HepG2 (cell line): ENCODE measurements around the gene HLA-DMB. TPM values are rescaled to one million over a fixed set of nuclear protein-coding genes. Genes with fewer than 3 reads are reported as not detected.
A peak's percentile ranks its signal among the peaks of the same experiment; 100 is the strongest.

Source experiments
- ATAC-seq: fragments of 200-7000 bp; cut with Tn5 transposase; 3 replicates; pipeline ENCODE4 v1.9.1; 2020; ENCODE audit warnings: mild to moderate bottlenecking, moderate library complexity
- BruUV-seq: library from RNA; stranded (reverse); fragments of 400-500 nt; replicated peaks from 2 replicates; lab custom pipeline; 2021; lab: Mats Ljungman, UMichigan
- CTCF ChIA-PET: fragments of 300-600 bp; formaldehyde crosslinking; extraction: SDS; loops from one replicate; lab custom pipeline; 2021; ENCODE audit warnings: low total read pairs, inconsistent platforms, low intra/inter-chr PET ratio; lab: Yijun Ruan, JAX
- POLR2A ChIA-PET: fragments of 350-600 bp; sonication (Branson Sonifier 250); formaldehyde crosslinking; loops from one replicate; lab custom pipeline; 2020; ENCODE audit warnings: antibody characterized with exemption, inconsistent platforms; lab: Yijun Ruan, JAX
- DNase-seq: peaks from one replicate; pipeline ENCODE4 v3.0.0-alpha.2; 2015; ENCODE audit warnings: low spot score
- FAIRE-seq: peaks from 3 replicates; lab custom pipeline; 2011; peaks lifted over from hg19 to GRCh38; lab: Jason Lieb, UNC
- H2AFZ ChIP-seq: one replicate; pipeline ENCODE4 v1.6.1; 2011; ENCODE audit warnings: low read length, inconsistent platforms
- H3K27ac ChIP-seq: fragments of 300-600 bp; 3 replicates; pipeline ENCODE4 v1.8.0; 2011; ENCODE audit warnings: mixed run types, mild to moderate bottlenecking, mixed read lengths, low read length, inconsistent platforms; ENCODE audit not compliant: insufficient read depth; ENCODE audit errors: extremely low read length
- H3K27me3 ChIP-seq, 2 experiments: fragments of 200-600 bp in 1 of 2; 2 replicates in 1 of 2; 3 replicates in 1 of 2; pipeline versions ENCODE4 v1.6.0 to v1.8.0; 2011; ENCODE audit warnings: low read length in 2 of 2, mild to moderate bottlenecking in 2 of 2, moderate library complexity in 2 of 2, inconsistent platforms in 1 of 2; ENCODE audit not compliant: insufficient read depth in 2 of 2, control insufficient read depth in 1 of 2
- H3K36me3 ChIP-seq, 2 experiments: fragments of 200-600 bp in 1 of 2; replicated peaks in 1 of 2; 2 replicates in 1 of 2; 3 replicates in 1 of 2; pipeline versions ENCODE4 v1.5.1 to v1.8.0; 2011; ENCODE audit warnings: low read length in 2 of 2, inconsistent platforms in 1 of 2; ENCODE audit not compliant: insufficient read depth in 2 of 2, control insufficient read depth in 1 of 2
- H3K4me1 ChIP-seq: 2 replicates; pipeline ENCODE4 v1.5.1; 2012; ENCODE audit warnings: low read length, inconsistent platforms; ENCODE audit not compliant: insufficient read depth
- H3K4me2 ChIP-seq: 2 replicates; pipeline ENCODE4 v1.6.0; 2011; ENCODE audit warnings: low read depth, low read length, inconsistent platforms
- H3K4me3 ChIP-seq, 3 experiments: fragments of 200-600 bp in 1 of 3; sonication (generic), shearing (Covaris generic) in 1 of 3; replicated peaks in 1 of 3; 2 replicates each; pipeline ENCODE4 v1.5.1; 2011 to 2016; ENCODE audit warnings: low read length in 3 of 3, inconsistent platforms in 2 of 3, low read depth in 2 of 3, mild to moderate bottlenecking in 2 of 3, control low read depth in 1 of 3, mixed read lengths in 1 of 3; ENCODE audit not compliant: insufficient read depth in 1 of 3
- H3K79me2 ChIP-seq: one replicate; pipeline ENCODE4 v1.6.1; 2011; ENCODE audit warnings: low read length, inconsistent platforms; ENCODE audit not compliant: insufficient read depth
- H3K9ac ChIP-seq: 2 replicates; pipeline ENCODE4 v1.6.0; 2011; ENCODE audit warnings: mild to moderate bottlenecking, low read depth, low read length, inconsistent platforms; ENCODE audit not compliant: insufficient read depth
- H3K9me3 ChIP-seq: 2 replicates; pipeline ENCODE4 v1.5.1; 2012; ENCODE audit warnings: mild to moderate bottlenecking, low read length
- H4K20me1 ChIP-seq: 2 replicates; pipeline ENCODE4 v1.6.0; 2011; ENCODE audit warnings: inconsistent platforms, mild to moderate bottlenecking, low read length, moderate library complexity; ENCODE audit not compliant: insufficient read depth
- ELF3 ChIP-seq: IDR thresholded peaks from 2 replicates; pipeline ENCODE4 v1.6.1; 2016; ENCODE audit warnings: missing genetic modification reagents, missing compliant biosample characterization
- KAT8 ChIP-seq: IDR thresholded peaks from 2 replicates; pipeline ENCODE4 v1.6.1; 2016; ENCODE audit warnings: missing genetic modification reagents, missing compliant biosample characterization
- NFE2L1 ChIP-seq: sonication (generic); formaldehyde crosslinking; IDR thresholded peaks from 2 replicates; pipeline ENCODE4 v1.4.0; 2020; ENCODE audit warnings: missing genetic modification reagents, mild to moderate bottlenecking, borderline replicate concordance
- ZBTB7B ChIP-seq: sonication (generic); formaldehyde crosslinking; IDR thresholded peaks from 2 replicates; pipeline ENCODE4 v1.4.0; 2020; ENCODE audit warnings: missing genetic modification reagents
- ZNF205 ChIP-seq: IDR thresholded peaks from 2 replicates; pipeline ENCODE4 v1.6.1; 2018; ENCODE audit warnings: missing biosample characterization, missing genetic modification reagents
- ZNF883 ChIP-seq: sonication (generic); formaldehyde crosslinking; IDR thresholded peaks from 2 replicates; pipeline ENCODE4 v1.5.1; 2020; ENCODE audit warnings: mild to moderate bottlenecking, missing genetic modification reagents; ENCODE audit errors: not compliant biosample characterization
- WGBS: methylation state at CpG from one replicate; pipeline ENCODE4 v1.1.6; 2017; ENCODE audit warnings: low lambda C conversion rate; 5-methylcytosine and 5-hydroxymethylcytosine counted together
- in situ Hi-C: cut with HindIII; loops from 2 replicates; pipeline ENCODE4 v1.10.0; 2017; ENCODE audit warnings: low pct_unique_long_range_greater_than_20kb; ENCODE audit not compliant: extremely low pct_ligation_motif_present
- intact Hi-C: fragments of 100-400 bp; cut with micrococcal nuclease; formaldehyde crosslinking; loops from one replicate; pipeline ENCODE4 v1.10.0; 2022; ENCODE audit not compliant: unreplicated experiment
- polyA plus RNA-seq, 8 experiments: library from polyadenylated mRNA; depleted of rRNA in 3 of 8; stranded (reverse) in 7 of 8; unstranded in 1 of 8; fragments of >200 nt; fragmentation: Illumina TruSeq in 4 of 8; extraction: Trizol in 4 of 8; gene quantifications; 2 replicates each; pipeline versions ENCODE4 v1.2.1 to v1.2.3, GENCODE V29; 2011 to 2016; ENCODE audit warnings: low read depth in 4 of 8, missing spikeins in 1 of 8, mixed read lengths in 1 of 8; ENCODE audit not compliant: insufficient read depth in 1 of 8
- total RNA-seq, 5 experiments: library from RNA; depleted of rRNA; stranded (reverse); fragments of >200 nt; fragmentation: Illumina TruSeq; extraction: Trizol; gene quantifications; 2 replicates each; pipeline ENCODE4 v1.2.3, GENCODE V29; 2016; ENCODE audit warnings: low read depth in 1 of 5
- TF ChIP-seq, protein P1 (sequence below): fragments of 450-650 bp; IDR thresholded peaks from 2 replicates; pipeline ENCODE4 v1.6.1; 2016

The HLA-DMB gene
- total and polyA plus RNA-seq, 2 of the 13 experiments (the other 11 are each of a cell fraction or from before 2014, with no cell fraction given): not detected

DNA sequence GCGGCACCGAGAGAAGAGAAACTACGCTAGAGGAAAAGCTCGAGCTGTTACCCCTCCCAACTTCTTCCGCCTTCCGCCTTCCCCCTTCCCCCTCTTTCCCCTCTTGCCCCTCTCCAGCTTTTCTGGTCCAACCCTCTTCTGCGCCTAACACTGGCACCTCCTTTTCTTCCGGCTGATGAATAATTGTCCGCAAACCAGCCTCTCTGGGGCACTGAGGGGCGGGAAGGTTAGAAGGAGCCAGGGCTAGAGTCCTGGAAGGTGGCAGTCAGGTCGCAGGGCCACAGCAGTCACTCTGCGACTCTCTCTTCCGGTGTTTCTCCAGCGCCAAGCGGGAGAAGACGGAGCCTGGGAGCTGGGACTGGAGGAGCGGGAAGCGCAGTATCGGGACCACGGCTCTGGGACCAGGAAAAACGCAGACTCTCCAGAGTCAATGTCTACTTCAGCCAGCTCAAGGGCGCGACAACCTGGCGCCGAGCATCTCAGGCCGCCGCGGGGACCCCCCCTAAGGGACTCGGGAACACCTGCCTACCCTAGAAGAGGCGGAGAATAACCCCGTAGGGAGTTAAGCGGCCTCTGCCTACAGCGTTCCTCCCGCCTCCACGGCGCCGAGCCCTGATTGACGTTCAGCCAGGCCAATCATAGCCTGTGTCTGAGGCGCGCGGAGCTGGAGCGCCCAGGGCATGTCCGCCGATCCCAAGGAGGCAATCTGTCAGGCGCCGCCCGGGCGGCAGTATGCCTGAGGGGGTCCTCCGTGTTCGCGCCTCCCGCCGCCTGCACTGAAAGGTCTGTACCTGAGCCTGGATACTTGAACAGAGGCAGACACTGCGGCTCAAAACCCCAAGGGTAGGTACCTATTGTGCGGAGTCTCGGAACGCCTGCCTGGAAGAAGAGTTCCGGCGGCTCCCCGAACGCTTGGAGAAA lies 46.5 kb downstream of the HLA-DMB start (continued):
- TF ChIP-seq ZNF883 (CRISPR knock-in tag) (peak; percentile 97), ZNF205 (peak; percentile 81)

DNA sequence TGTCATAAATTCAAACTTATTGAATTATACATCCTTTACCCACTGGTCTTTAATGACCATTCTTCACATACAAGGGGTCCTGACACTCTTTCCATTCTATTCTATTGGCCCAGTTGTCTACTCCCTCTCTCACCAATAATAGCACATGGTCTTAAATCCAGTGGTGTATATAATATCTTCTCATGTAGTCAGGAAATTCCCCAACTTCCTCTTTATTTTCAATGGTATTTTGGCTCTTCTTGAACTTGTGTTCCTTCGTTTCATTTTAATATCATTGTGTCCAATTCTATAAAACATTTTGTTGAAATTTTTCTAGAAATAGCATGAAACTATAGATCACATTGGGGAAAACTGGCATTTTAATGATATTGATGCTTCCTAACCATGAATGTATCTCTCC lies 50.0 kb downstream of the HLA-DMB start:
- ATAC-seq (no peak), DNase-seq (no peak), FAIRE-seq (no peak)
- Histone ChIP-seq H3K9ac (no peak overlapping the region), H3K79me2 (peaks cover 2% of the 10 kb centered on the region), H2AFZ (no peak overlapping the region), H3K9me3 (no peaks in the 10 kb centered on the region), H3K4me2 (no peak overlapping the region), H3K4me3 (no peak overlapping the region), H3K27me3 (peaks cover 0 to 20% of the 10 kb centered on the region in 2 experiments; a peak in 2 of 5 replicates), H4K20me1 (no peaks in the 10 kb centered on the region), H3K27ac (no peak overlapping the region), H3K4me1 (peaks cover 20% of the 10 kb centered on the region), H3K36me3 (no peaks in the 10 kb centered on the region)
- in situ Hi-C loops (loop anchor here (5.0 kb wide), 1 partner anchor 86 kb away; no protein-coding TSS in a partner anchor), intact Hi-C loops (loop anchor here (5.0 kb wide), 1 partner anchor 41 kb away; no protein-coding TSS in a partner anchor)
- 23% methylated on average over 1 of the region's 1 CpG for WGBS
- BruUV-seq: no TSS peak
- TF ChIP-seq, protein P1, sequence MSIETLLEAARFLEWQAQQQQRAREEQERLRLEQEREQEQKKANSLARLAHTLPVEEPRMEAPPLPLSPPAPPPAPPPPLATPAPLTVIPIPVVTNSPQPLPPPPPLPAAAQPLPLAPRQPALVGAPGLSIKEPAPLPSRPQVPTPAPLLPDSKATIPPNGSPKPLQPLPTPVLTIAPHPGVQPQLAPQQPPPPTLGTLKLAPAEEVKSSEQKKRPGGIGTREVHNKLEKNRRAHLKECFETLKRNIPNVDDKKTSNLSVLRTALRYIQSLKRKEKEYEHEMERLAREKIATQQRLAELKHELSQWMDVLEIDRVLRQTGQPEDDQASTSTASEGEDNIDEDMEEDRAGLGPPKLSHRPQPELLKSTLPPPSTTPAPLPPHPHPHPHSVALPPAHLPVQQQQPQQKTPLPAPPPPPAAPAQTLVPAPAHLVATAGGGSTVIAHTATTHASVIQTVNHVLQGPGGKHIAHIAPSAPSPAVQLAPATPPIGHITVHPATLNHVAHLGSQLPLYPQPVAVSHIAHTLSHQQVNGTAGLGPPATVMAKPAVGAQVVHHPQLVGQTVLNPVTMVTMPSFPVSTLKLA: no peak
- TF ChIP-seq ZBTB7B: no peak
- no peak for TF ChIP-seq ELF3 (CRISPR knock-in tag)
- TF ChIP-seq NFE2L1: no peak
- TF ChIP-seq KAT8: no peak
- POLR2A ChIA-PET: no interaction called here
- CTCF ChIA-PET: no interaction called here
